SK-N-SH (cell line): Measurements from ENCODE around the gene C6orf120.

Experiments
- ELF1 ChIP-seq: IDR thresholded peaks from 2 replicates; pipeline ENCODE4 v1.4.0; 2012
- GABPA ChIP-seq: IDR thresholded peaks from 2 replicates; pipeline ENCODE4 v1.4.0; 2012; ENCODE audit warnings: low read depth, mild to moderate bottlenecking
- MAX ChIP-seq: IDR thresholded peaks from 2 replicates; pipeline ENCODE4 v1.4.0; 2012; ENCODE audit warnings: low read depth
- RXRA ChIP-seq: IDR thresholded peaks from 2 replicates; pipeline ENCODE4 v1.4.0; 2012; ENCODE audit warnings: low read depth, mild to moderate bottlenecking, borderline replicate concordance
- SIN3A ChIP-seq: IDR thresholded peaks from 2 replicates; pipeline ENCODE4 v1.6.1; 2012; ENCODE audit warnings: low read depth, mild to moderate bottlenecking, low read length, moderate library complexity, borderline replicate concordance
- TF ChIP-seq, protein P1 (sequence below): fragments of 200-600 bp; sonication (generic); IDR thresholded peaks from 2 replicates; pipeline ENCODE4 v1.6.1; 2017; ENCODE audit warnings: antibody characterized with exemption, mild to moderate bottlenecking, moderate library complexity

- TF ChIP-seq, protein P1, sequence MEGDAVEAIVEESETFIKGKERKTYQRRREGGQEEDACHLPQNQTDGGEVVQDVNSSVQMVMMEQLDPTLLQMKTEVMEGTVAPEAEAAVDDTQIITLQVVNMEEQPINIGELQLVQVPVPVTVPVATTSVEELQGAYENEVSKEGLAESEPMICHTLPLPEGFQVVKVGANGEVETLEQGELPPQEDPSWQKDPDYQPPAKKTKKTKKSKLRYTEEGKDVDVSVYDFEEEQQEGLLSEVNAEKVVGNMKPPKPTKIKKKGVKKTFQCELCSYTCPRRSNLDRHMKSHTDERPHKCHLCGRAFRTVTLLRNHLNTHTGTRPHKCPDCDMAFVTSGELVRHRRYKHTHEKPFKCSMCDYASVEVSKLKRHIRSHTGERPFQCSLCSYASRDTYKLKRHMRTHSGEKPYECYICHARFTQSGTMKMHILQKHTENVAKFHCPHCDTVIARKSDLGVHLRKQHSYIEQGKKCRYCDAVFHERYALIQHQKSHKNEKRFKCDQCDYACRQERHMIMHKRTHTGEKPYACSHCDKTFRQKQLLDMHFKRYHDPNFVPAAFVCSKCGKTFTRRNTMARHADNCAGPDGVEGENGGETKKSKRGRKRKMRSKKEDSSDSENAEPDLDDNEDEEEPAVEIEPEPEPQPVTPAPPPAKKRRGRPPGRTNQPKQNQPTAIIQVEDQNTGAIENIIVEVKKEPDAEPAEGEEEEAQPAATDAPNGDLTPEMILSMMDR: no peak
- TF ChIP-seq MAX (no peak), GABPA (no peak), RXRA (no peak), SIN3A (no peak), ELF1 (no peak)
Measured at GRCh38 chr6:169669889-169670288, 32.0 kb upstream of the C6orf120 start.
